KG1 (cell line): ENCODE data around the gene UGDH.
"Not testable (repeated sequence)": the region's sequence is repeated elsewhere in the genome, so short reads cannot be mapped to it uniquely, and the experiment has no call there.

ENCODE experiments used
- DNase-seq: peaks from one replicate; lab custom pipeline; 2025; lab: John Stamatoyannopoulos, UW

The UGDH gene

DNA sequence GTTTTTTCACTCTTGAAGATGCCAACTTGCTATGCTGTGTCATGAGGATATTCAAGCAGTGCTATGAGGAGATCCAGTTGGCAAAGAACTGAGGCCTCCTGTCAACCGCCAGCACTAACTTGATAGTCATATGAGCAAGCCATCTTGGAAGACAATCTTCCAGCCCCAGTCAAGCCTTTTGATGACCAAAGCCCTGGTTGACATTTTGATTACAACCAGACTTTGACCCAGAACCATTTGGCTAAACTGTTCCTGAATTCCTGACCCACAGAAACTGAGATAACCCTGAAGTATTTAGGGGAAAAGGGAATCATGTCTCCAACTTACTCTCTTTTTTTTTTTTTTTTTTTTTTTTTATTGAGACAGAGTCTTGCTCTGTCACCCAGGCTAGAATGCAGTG lies 32.9 kb downstream of the UGDH start:
- no peak for DNase-seq

DNA sequence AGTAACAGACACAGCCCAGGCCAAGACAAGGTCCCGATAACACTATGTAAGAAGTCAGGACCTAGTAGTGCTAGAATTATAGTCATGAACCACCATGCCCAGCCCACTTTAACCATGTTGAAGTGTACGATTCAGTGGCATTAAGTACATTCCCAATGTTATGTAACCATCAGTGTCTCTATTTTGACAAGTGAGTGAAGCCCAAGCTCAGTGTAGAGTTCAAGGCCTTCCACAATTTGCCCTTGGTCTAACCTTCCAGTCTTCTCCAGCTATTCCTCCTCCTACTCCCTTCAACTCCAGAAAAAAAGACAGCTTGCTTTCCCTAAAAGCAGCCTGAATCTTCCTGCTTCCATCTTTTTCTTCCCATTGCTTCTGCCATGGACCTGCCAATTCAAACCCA lies 36.9 kb downstream of the UGDH start:
- no peak for DNase-seq

DNA sequence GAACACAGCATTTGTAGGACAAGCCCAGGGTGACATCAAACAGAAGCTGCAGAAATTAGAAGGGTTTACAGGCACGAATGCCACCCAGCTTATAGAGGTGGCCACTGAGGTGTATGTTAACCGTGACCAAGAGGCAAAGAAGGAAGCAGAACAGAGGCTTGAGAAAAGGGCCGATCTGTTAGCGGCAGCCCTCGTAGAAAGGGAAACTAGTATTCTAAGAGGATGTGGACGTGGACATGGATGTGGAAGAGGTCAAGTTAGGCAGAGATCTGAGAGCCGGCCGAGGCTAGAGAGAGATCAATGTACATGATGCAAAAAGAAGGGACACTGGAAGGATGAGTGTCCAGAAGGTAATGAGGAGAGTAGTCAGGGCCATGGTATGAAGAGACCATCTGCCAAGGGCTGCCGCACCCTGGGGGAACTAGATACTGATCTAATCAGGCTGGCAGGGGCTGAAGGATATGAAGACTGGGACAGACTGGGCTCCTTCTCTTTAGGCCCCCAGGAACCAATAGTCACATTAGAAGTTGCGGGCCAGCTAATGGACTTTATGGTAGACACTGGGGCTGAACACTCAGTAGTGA lies 40.9 kb downstream of the UGDH start:
- no peak for DNase-seq

DNA sequence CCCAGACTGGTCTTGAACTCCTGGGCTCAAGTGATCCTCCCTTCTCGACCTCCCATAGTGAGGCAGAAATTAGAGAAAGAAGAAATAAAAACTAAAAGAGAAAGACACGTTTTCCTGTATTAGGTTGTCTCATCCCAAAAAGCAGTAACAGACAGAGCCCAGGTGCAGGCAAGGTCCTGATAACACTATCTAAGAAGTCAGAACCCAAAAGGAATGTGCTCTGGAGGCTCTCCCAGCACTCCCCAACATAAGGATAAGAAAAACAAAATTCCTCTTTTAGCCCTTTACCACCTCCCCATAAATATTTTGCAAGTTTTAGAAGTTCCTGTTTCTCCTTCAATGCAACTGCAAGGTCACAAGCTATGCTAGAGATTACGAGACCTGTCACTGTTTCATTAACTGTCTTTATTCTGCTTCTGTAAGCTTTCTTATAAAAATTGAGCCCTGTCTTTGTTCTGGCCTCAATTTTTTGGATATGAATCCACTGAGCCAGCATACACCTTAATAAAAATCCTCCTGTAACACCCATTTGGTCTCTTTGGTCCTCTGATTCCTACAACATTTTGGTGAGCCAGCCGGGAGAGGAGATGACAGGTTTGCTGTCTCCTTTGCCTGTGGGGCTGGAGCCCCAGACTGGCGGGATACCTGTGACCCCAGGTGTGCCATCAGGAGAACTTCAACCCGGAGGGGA lies 42.5 kb downstream of the UGDH start:
- DNase-seq = no peak

DNA sequence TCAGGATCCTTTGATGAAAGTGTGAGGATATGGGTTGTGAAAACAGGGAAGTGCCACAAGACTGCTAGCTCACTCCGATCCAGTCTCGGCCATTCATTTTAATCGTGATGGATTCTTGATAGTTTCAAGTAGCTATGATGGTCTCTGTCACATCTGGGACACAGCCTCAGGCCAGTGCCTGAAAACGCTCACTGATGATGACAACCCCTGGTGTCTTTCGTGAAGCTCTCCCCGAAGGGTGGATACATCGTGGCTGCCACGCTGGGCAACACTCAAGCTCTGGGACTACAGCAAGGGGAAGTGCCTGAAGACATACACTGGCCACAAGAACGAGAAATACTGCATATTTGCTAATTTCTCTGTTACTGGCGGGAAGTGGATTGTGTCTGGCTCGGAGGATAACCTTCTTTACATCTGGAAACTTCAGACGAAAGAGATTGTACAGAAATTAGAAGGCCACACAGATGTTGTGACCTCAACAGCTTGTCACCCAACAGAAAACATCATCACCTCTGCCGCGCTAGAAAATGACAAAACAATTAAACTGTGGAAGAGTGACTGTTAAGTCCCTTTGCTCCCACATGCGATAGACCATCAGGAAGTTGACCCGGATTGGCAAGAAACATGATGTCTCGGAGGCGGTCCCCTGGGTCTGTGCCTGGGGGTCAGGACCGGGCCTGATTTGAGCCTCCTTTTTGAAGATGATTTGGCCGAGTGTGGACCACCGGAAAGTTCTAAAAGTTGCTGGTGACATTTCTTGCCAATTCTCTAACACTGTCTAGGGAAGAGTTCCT lies 46.1 kb downstream of the UGDH start:
- DNase-seq = no peak

DNA sequence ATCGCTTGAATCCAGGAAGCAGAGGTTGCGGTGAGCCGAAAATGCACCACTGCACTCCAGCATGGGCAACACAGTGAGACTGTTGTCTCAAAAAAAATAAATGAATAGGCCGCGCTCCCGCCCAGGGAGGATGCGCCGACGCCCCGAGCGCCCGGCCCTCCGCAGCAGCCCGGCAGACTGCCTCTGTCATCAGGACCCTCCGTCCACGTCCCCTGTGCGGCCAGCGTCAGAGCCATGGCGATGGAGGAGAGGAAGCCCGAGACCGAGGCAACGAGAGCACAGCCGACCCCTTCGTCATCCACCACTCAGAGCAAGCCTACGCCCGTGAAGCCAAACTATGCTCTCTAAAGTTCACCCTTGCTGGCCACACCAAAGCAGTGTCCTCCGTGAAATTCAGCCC lies 47.0 kb downstream of the UGDH start:
- no peak for DNase-seq

DNA sequence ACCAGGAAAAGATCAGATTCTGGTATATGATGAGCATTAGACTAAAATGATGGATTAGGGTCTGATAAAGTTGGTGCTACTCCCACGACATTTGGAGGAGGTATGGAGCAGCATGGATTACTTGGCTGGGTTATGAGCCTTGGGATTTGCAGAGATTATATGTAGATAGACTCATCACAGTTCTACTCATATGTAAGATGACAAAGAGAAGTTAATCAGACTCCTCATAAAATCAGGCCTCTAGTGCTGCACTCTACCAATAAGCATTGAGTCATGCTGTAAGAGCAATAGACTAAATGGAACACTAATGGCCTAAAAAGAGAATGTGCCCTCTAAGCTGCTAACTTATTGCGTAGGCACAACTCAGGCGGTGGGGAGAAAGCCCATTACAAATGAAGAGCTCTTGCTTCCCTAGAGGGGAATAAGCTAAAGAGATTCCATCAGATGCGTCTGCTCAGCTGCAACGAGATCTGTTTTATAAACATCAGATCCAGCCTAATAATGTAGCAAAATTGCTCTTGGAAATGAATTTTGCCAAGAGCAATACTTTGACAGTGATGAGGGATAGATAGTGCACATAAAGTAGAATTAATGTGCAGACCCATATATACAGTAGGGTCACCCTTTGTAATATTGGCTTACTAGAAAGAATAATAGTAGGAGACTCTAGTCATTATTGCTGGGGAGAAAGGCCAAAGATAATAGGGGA lies 50.9 kb downstream of the UGDH start:
- no peak for DNase-seq

DNA sequence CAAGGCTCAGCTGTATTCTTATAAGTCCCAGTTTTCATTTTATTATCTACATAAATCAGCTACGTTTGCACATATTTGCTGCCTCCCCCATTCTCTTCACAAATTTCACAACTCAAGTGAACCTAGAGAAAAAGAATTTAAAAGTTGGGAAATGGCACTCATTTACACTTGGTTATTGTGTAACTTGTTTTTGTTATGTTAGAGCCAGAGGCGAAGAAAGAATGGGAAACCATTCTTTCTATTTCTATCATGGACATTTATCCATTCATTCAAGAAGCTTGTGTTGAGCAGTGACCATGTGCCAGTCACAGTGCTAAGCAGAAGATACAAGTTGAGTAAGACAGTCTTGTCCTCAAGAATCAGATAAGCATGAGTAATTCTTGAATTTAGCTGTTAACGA lies 54.8 kb downstream of the UGDH start:
- no peak for DNase-seq

DNA sequence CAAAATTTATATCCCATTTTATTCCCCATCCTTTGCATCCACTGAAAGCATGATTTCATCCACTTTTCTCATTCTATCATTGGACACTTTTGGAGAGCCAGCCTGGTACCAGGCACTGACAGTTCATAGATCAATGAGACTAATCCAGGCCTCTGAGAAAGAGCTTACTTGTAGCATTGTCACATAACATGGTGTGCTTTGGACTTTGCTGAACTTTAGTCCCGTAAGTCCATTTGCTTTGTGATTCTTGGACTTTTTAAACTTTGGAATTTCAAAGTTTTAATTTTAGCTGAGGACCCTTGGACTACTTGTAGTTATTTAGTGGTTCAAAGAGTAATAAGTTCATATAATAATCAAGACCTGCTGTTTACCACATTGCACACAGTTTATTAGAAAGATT lies 56.8 kb downstream of the UGDH start:
- DNase-seq = no peak

DNA sequence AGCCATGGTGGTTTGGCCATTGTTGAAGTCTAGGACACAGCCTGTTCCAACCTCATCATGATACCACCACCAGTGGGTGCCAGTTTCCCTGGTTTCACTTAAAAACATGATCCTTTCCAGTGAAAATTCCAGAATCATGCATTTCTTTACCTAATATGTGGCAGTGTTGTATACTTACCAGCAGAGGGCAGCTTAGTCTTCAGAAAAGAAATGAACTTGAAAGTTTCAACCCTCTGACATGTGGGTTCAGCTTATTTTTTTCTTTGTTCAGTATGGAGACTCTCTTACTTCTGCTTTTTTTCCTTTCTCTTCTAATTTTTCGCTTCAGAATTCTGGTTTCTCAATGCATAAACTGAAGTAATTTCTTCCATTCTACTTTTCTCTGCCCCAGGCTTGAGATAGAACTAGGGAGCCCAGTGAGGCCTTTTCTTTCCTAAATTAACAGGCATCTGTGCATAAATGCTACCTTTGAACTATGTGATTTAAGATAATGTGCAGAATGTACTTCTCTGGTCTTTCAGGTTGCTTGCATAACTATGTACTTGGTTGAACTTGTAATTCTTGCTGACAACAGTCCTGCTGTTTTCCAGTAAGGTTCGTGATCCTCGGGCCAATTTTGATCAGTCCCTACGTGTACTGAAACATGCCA lies 57.7 kb downstream of the UGDH start:
- DNase-seq = peak; percentile 45

DNA sequence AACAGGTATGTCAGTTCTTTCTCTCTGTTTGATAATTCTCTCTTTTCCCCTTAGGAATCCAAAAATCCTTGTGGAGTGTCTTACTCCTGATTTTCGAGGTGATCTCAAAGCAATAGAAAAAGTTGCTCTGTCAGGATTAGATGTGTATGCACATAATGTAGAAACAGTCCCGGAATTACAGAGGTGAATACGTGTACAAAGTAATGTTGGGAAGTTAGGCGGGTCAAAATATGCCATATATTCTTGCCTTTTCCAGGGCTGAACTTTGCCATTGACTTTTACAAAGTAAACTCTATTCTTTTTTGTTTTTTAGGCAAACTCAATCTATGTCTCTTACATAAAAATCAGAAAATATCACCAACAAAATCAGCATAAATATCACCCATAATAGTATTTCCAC lies 59.8 kb downstream of the UGDH start:
- DNase-seq = no peak

DNA sequence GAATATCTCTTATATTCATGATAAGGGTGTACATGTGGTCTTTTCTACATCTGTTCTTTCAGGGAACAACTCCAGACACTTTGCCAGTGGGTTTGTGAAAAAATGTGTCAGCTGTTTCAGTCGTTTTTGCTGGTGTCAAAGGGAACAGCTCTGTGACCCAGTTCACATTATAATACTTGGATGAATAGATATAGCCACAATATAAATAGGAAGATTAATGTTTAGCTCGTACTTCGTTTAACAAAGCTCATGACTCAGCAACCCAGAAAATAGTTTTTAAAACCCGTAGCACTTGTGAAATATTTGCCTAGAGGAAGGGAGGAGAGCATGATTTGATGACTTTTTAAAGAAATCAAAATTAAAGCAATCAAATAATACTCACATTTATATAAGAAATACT lies 60.5 kb downstream of the UGDH start:
- DNase-seq = no peak

DNA sequence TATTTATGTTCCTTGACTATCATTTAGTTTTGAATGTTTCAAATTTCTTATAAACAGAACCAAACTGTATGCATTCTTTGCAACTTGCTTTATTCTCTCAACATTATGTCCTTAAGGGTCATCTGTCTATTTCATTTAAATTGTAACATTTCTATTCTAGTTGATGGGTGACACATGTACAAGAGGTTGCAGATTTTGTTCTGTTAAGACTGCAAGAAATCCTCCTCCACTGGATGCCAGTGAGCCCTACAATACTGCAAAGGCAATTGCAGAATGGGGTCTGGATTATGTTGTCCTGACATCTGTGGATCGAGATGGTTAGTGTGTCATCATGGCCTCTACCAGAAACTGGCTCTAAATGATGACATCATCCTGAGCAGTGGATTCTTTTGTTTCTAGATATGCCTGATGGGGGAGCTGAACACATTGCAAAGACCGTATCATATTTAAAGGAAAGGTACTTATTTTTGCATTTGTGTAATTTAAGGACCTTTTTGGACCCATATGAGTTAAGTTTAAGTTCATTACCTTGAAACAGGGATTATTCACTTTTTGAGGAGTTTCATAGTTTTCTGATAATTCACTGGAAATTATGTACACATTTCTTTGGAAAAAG lies 62.2 kb downstream of the UGDH start:
- DNase-seq = no peak

DNA sequence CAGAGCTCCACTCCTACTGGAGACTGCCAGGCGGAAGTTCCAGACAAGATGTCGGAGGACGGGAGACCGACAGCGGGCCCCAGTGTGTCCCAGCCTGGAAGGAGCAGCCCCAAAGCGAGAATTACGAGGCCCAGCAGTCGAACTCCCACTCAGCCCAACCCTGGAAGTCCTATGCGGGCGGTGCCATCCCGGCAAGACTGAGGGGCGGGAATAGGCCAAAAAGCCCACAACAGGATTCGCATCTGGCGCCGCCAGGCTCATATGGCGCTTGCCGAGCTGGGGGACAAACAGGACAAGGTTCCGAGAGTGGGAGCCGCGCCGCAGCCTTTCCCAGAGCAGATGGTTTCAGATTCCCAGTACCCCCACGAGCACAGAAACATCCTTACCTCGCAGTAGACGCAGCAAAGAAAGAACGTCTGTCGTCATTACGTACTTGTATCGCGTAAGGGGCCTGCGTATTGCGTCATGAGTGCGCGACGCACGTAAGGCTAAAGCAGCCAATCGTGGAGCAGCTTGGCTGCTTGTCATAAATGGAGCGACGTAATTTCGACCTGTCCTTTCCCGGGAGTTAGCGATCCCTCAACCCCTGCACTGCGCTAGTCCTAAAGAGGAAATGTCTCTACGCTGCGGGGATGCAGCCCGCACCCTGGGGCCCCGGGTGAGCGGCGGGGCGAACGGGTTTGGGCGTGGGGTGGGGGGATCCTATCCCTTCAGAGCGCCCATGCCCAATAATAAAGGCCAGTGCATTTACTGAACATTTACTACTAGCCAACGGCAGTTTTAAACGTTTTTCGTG lies 68.5 kb downstream of the UGDH start, which contains the start of the genes LIAS and RPL9:
Gene LIAS (plus strand): TSS at position 552 of the 796 bp plus-strand sequence. CDS start 62 bp downstream, at position 614.
Gene RPL9 (minus strand): TSS at position 418 of the 796 bp plus-strand sequence. CDS start 483 bp downstream, outside the sequence.
- peak; percentile 95 for DNase-seq

DNA sequence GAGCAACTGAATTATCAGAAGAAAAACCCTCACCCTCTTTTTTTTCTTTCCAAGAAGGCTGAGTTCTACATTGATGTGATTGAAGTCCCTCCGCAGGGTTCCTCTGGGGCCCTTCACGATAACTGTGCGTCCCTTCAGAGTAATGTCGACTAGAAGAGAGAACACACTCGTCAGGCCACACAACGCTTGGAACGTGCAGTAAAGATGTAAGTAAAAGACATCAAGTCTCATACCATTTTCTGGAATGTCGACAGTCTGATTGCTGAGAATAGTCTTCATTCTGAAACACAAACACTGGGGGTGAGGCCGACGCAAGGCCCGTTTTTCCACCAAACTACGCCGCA lies 69.1 kb downstream of the UGDH start:
- DNase-seq = not testable (repeated sequence)

DNA sequence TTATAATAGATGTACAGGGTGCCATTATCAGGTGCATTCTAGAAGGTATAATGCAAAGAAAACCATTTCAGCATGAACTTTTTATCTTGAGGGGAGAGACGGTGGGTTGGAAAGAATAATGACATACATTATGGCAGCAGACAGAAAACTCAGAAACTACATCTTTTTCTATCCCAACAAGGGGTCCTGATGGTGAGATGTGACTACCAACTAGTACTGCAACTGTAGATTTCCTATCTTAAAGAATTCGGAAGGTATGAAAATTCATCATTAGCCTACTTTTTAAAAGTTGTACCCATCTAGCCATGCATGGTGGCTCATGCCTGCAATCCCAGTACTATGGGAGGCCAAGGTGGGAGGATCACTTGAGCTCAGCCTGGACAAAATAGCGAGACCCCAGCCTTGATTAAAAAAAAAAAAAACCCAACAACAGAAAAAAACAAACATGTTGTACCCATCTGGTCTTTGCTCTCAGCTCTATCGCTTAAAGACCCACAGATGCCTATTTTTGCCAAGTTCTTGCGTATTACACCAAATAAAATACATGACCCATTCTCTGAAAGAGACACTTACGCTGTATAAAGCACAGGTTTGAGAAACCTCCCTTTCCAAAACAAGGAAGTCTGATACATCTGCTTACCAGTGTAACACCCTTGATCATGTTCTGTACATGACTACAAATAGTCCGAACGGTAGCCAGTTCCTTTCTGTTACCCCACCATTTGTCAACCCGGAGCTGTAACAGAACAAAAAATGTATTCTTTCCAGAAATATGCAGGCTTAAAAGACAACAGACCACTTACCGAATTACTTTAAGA lies 70.1 kb downstream of the UGDH start:
- no peak for DNase-seq

DNA sequence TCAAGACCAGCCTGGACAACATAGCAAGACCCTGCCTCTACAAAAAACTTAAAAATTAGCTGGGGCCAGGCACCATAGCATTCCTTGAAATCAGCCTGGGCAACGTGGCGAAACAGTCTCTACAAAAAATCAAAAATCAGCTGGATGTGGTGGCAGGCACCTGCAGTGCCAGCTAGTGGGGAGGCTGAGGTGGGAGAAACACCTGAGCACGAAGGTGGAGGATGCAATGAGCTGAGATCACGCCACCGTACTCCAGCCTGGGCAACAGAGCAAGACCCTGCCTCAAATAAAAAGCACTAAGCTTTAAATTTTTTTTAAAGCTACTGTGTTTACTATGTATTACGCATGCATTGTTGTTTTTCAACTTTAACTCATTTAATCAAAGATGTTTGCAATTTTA lies 71.8 kb downstream of the UGDH start:
- DNase-seq = no peak

DNA sequence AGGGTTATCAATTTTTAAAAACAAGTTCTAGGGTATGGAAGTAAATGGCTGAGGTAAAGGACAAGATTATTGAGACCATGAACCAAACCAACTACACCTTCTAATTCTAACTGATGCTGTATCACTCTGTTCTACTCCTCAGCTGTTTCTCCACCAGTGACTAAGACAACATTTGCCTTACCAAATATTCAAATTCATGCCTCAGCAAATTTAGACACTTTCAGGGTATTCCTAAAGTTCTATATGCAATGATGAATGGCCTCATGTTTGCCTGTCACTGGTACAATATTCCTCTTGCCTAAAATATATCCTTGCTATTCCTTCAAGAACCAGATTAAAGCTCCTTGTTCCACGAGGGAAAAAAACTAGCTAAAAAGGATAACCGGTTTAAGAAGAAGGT lies 73.5 kb downstream of the UGDH start:
- no peak for DNase-seq

DNA sequence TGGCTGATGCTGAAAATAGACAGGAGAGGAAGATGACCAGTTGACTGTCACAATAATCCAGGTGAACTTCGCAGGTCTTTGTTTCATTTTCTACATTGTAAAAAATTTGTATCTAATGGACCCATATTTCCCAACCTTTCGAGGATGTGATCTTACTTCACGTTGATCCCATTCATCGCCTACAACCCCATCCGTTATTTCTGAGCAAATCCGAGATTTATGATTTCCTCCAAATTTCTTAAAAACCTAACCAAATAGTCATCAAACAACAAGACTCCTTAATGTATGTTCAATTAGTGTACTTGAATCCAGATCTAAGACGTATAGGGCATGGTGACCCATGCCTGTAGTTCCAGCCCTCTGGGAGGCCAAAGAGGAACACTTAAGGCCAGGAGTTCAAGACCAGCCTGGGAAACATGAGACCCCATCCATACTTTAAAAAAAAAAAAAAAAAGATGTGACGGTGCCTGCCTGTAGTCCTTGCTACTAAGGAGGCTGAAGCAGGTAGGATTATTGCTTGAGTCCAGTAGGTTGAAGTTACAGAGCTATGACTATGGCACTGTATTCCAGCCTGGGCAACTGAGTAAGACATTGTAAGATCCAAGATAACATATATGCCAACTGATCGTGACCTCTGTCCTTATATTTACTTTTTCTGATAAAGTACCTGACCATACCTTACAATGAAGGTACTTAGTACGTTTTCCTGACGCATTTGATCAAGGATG lies 74.2 kb downstream of the UGDH start:
- DNase-seq = no peak
